GM10248 (cell line): ENCODE data around the gene KCNG2.

Source experiments
- CTCF ChIA-PET: fragments of 300-600 bp; sonication (Branson Sonifier 250); formaldehyde crosslinking; extraction: SDS; loops from one replicate; lab custom pipeline; 2021; ENCODE audit warnings: antibody characterized with exemption; lab: Yijun Ruan, JAX
- POLR2A ChIA-PET: fragments of 350-650 bp; sonication (Branson Sonifier 250); formaldehyde crosslinking; extraction: SDS; loops from one replicate; lab custom pipeline; 2020; ENCODE audit warnings: antibody characterized with exemption; lab: Yijun Ruan, JAX
- DNase-seq: peaks from one replicate; pipeline ENCODE4 v3.0.0; 2012; ENCODE audit errors: extremely low spot score
- TF ChIP-seq, protein P1 (sequence below): IDR thresholded peaks from 2 replicates; pipeline ENCODE4 v1.5.1; 2012; ENCODE audit warnings: mild to moderate bottlenecking, low read depth; ENCODE audit errors: extremely low read depth, missing control alignments, control extremely low read depth

The KCNG2 gene

DNA sequence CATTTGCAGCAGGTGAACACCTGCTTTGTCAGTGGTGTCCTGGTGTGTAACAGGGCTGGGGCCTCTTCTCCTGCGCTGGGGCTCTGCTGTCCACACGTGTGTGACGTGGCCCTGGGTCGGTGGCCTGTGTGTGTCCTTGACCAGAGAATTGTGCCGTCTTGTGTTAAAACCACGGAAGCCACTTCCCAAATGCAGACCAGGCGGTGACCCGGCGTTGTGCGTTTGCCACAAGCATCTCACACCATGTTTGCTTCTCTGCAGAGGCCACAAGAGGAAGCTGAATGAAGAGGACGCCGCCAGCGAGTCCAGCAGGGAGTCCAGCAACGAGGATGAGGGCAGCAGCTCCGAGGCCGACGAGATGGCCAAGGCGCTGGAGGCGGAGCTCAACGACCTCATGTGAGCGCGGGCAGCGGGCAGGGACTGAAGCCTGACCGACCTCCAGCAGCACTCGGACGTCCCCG is 44.3 kb upstream of the KCNG2 start:
- DNase-seq: no peak
- TF ChIP-seq, protein P1, sequence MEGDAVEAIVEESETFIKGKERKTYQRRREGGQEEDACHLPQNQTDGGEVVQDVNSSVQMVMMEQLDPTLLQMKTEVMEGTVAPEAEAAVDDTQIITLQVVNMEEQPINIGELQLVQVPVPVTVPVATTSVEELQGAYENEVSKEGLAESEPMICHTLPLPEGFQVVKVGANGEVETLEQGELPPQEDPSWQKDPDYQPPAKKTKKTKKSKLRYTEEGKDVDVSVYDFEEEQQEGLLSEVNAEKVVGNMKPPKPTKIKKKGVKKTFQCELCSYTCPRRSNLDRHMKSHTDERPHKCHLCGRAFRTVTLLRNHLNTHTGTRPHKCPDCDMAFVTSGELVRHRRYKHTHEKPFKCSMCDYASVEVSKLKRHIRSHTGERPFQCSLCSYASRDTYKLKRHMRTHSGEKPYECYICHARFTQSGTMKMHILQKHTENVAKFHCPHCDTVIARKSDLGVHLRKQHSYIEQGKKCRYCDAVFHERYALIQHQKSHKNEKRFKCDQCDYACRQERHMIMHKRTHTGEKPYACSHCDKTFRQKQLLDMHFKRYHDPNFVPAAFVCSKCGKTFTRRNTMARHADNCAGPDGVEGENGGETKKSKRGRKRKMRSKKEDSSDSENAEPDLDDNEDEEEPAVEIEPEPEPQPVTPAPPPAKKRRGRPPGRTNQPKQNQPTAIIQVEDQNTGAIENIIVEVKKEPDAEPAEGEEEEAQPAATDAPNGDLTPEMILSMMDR: no peak
- POLR2A ChIA-PET: no interaction called here

DNA sequence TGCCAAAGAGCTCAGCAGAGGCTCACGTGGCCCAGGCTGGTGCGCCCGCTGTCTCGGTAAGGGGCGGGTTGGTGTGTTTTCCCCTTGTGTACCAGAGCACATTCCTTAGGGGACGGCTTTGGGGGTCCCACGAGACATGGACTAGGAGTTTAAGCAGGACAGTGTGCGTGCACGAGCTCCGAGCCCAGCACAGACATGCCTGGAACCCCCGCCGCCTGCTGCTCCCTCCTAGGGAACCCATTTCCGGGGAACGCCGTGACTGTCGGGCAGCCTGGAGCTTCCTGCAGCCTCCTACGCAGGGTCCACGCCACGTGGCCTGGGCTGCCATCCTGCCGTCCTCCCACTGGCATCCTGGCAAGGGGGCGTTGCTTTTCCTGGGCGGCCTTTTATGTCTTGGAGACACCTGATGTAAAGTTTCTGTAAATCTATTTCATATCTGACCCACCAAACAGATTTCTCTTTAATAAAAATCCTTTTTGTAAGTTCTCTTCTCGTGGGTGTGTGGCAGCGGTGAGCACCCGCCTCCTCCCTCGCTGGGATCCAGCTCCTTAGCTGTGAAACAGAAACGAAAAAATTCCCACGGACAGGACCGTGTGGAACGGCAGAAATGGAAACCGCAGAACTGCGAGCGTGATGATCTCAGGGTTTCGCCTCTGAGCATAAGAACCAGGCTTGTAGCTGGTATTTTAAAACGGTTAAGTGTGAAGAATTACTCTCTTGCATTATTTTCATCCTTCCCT is 43.5 kb upstream of the KCNG2 start:
- DNase-seq: no peak
- ChIA-PET CTCF (no interaction called here), POLR2A (no interaction called here)
- TF ChIP-seq, protein P1: no peak

More for the DNA sequence above, 44.3 kb upstream of the KCNG2 start:
- CTCF ChIA-PET: no interaction called here

DNA sequence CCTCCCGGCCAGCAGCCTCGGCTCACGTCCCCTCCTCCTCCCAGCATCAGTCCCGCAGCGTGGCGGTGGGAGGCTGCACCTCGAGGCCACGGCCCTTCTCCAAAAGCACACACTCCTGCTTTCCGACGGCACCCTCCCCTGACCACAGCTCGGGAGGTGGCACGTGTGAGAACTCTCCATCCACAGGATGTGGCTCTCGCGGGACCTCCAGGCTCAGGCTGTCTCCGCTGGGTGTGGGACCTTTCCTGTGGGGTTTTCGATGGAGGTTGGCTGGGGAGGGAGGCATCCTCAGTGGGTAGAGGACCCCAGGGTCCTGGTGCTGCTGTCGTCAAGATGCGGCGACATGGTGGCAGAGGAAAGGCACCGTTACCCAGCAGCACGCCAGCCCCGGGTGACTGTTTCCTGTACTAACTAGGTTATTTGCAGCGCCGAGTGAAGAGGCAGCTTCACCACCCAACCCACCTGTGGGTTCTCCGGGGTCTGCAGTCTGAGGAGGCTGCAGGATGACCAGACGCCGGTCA is 42.8 kb upstream of the KCNG2 start:
- CTCF ChIA-PET: no interaction called here
- POLR2A ChIA-PET: no interaction called here
- TF ChIP-seq, protein P1: no peak
- DNase-seq: no peak

DNA sequence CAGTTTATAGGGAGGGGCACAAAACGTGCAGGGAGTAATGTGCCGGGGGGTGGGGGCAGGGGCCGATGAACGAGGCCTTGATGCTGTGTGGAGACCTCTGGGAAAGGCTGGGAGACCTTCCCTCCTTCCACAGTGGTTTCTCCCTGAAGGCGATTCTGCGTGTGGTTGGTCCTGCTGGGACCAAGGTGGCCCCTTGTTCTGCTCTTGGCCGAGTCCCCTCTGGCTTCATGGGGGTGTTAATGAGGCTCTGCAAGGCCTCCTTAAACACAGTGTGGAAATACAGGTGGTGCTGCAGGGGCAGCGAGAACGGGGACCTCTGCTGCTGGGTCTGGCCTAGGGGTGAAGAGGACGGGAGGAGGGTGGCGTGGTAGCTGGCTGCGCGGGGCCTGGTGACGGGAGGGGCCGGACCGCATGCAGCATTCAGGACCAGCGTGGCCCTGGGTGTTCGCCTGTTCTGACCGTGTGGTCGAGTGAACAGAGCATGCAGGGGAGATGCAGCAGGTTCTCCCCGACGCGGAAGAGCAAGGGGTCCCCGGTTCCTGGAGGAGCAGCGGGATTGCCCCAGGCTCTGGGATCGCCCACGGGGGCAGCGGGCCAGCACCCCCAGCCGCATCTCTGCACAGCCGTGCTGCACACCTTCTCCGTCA is 42.1 kb upstream of the KCNG2 start:
- CTCF ChIA-PET: no interaction called here
- TF ChIP-seq, protein P1: no peak
- no peak for DNase-seq
- POLR2A ChIA-PET: no interaction called here

DNA sequence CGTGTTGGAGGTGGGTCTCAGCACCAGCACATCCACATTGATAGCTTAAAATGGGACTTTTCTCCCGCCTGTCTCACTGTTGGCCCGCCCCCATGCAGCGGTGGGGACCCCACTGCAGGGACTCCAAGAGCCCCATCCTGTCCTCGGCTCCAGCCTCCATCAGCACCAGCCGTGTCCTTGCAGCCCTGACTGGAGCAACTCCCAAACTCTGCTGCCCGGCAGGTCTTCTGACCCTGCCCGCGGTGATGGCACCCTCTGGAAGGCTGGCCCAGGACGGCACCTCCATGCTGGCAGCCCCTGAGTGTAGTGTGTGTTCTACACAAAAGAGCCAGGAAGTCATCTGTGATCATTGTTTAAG is 41.6 kb upstream of the KCNG2 start:
- POLR2A ChIA-PET: no interaction called here
- no peak for DNase-seq
- TF ChIP-seq, protein P1: no peak
- CTCF ChIA-PET: interaction anchor here (0.8 kb wide), 1 partner anchor 192 kb away, joined by 3 read pairs; no protein-coding TSS in a partner anchor

DNA sequence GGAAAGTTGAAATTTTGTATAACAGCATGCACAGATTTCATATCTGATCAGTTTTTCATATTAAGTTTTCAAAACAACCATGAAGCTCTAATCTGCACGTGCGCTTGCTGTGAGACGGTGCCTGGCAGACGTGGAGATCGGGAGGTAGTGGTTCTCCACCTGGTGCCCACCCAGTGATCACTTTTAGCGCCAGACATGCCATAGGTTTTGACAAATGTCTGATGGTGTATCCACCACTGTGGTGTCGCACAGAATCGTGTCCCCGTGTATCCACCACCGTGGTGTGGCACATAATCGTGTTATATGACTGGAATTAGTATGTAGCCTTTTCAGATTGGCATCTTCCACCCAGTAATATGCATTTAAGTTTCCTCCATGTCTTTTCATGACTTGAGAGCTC is 40.9 kb upstream of the KCNG2 start:
- CTCF ChIA-PET: interaction anchor here (0.8 kb wide), 1 partner anchor 192 kb away, joined by 3 read pairs; no protein-coding TSS in a partner anchor
- POLR2A ChIA-PET: no interaction called here
- TF ChIP-seq, protein P1: no peak
- no peak for DNase-seq
